ENCODE measurements around the gene TMLHE. TPM values are rescaled to one million over a fixed set of nuclear protein-coding genes. Genes with fewer than 3 reads are reported as not detected.
"Not testable (repeated sequence)": the region's sequence is repeated elsewhere in the genome, so short reads cannot be mapped to it uniquely, and the experiment has no call there.

TMLHE gene
- total RNA-seq, 1 donor from 2014 or later: 7.4 TPM

- no peak for DNase-seq (ENCODE audit: low read depth in 2 of 2)
Observed at GRCh38 chrX:155505296-155505695, 107.5 kb downstream of the TMLHE start.

GRCh38 chrX:155495134-155495533 lies 117.6 kb downstream of the TMLHE start:
- not testable (repeated sequence) for DNase-seq (ENCODE audit: low read depth in 2 of 2)

- DNase-seq (ENCODE audit: low read depth in 2 of 2): not testable (repeated sequence)
Observed at GRCh38 chrX:155491421-155491820, 121.3 kb downstream of the TMLHE start.

DNA sequence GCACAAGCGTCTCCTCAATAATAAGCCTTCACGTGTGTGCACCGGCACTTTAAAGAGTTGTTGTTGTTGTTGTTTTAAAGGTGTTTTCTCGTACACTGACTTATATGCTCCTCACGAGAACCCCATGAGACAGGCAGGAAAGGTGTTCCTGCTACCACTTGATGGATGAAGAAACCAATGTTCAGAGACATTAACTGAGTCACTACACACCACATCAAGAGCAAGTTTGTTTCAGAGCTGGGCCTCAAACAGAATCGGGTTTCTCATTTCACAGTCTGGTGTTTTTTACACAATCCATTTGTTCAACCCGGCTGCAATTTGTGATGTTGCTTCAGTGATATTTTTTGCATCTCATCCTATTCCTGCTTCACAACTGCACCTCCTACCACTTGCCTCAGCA lies 135.6 kb downstream of the TMLHE start:
- DNase-seq (ENCODE audit: low read depth in 2 of 2): not testable (repeated sequence)

GRCh38 chrX:155466269-155466938 lies 146.3 kb downstream of the TMLHE start:
- not testable (repeated sequence) for DNase-seq (ENCODE audit: low read depth in 2 of 2)

GRCh38 chrX:155460501-155460900 lies 152.3 kb downstream of the TMLHE start:
- not testable (repeated sequence) for DNase-seq (ENCODE audit: low read depth in 2 of 2)

DNA sequence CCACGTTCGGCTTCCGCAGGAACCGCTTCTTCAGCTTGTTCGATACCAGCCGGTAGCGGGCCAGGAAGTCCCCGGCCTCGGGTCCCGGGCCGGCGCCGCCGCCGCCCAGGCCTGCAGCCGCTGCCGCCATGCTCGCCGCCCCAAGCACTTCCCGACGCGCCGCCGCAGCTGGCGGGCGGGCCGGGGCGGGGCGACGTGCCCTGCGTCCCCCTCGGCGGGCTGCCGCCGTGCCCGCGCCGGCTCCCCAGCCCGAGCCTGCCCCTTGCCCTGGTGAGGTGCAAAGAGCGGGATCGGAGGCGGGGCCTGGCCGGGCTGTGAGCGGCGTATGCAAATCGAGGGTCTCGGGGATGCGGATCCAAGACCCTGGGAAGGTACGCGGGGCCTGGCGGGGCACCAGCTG lies 154.3 kb downstream of the TMLHE start, which contains the start of gene F8A3:
Gene F8A3 (minus strand): TSS at position 150 of the 400 bp plus-strand sequence. CDS start 20 bp downstream, at position 130.
- not testable (repeated sequence) for DNase-seq (ENCODE audit: low read depth in 2 of 2)

DNA sequence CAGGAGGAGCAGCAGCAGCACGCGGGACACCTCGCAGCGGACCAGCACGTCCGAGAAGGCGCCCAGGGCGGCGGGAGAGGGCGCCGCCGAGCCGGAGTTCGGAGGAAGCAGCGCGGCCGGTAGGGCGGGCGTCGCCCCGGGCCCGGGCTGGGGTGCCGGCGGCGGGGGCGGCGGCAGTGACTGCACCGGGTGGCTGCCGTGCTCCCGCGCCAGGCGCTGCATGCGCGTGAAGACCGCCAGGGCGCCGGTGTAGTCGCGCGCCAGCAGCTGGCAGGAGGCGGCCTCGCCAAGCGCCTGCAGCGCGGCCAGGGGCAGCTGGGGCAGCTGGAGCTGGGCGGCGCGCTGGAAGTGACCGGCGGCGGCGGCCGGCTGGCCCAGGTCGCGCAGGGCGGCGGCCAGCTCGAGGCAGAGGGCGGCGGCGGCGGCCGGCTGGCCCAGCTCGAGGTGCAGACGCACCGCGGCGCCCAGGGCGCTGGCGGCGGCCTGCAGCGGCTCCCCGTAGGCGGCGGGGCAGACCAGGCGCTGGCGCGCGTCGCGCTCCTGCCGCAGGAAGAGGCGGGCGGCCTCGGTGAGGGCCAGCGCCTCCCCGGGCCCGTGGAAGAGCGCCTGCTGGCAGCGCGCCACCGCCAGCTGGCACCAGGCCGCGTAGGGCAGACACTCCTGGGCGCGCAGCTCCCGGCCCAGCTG lies 154.8 kb downstream of the TMLHE start:
- DNase-seq (ENCODE audit: low read depth in 2 of 2): not testable (repeated sequence)

DNA sequence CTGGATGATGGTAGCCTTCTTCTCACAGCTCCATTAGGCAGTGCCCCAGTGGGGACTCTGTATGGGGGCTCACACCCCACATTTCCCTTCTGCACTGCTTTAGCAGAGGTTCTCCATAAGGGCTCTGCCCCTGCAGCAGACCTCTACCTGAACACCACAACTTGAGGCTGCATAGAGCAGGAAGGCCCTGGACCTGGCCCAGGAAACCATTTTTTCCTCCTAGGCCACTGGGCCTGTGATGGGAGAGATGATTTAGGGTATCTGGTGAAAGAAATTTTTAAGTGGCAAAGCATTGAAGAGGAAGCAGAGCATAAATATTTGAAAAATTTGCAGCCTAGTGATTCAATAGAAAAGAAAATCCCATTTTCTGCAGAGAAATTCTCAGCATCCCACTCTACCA lies 171.7 kb downstream of the TMLHE start:
- DNase-seq (ENCODE audit: low read depth in 2 of 2): no peak

Other genes starting within 250 kb of the TMLHE start
- not detected in 2 replicates for gene F8A2, start 230.9 kb downstream of the TMLHE start, total RNA-seq
- gene F8A3, start 154.3 kb downstream of the TMLHE start, total RNA-seq: 1.4 and 1.6 TPM in 2 replicates
- gene SPRY3, start 366 bp downstream of the TMLHE start, total RNA-seq: 0.90 and 1.9 TPM in 2 replicates

Data from dermis microvascular lymphatic vessel endothelial cell (primary cell).